Brain pericyte (primary cell): ENCODE results near the gene ODAD4.

Source experiments
- DNase-seq: peaks from one replicate; pipeline ENCODE4 v3.0.0-alpha.2; 2012; ENCODE audit warnings: low read depth, low spot score

The ODAD4 gene

DNA sequence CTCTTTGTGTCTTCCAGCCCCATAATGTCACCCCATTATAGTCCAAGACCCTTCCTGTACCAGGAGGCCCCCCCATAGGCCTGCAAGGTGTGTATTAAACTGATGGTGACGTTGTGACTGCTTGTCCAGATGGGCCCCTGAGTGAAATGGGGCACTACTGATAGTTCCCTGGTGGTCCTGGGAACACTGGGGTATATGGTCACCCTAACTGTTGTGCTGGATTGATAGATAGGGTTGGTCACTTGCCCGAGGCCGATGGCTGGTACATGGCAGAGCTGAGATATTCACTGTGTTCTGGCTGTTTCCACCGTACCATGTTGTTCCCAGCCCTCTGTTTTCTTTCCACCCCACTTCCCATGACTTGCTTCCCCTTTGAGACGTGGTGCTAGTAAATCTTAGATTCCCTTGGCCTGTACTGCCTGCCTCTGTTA lies 40.5 kb downstream of the ODAD4 start:
- no peak for DNase-seq

DNA sequence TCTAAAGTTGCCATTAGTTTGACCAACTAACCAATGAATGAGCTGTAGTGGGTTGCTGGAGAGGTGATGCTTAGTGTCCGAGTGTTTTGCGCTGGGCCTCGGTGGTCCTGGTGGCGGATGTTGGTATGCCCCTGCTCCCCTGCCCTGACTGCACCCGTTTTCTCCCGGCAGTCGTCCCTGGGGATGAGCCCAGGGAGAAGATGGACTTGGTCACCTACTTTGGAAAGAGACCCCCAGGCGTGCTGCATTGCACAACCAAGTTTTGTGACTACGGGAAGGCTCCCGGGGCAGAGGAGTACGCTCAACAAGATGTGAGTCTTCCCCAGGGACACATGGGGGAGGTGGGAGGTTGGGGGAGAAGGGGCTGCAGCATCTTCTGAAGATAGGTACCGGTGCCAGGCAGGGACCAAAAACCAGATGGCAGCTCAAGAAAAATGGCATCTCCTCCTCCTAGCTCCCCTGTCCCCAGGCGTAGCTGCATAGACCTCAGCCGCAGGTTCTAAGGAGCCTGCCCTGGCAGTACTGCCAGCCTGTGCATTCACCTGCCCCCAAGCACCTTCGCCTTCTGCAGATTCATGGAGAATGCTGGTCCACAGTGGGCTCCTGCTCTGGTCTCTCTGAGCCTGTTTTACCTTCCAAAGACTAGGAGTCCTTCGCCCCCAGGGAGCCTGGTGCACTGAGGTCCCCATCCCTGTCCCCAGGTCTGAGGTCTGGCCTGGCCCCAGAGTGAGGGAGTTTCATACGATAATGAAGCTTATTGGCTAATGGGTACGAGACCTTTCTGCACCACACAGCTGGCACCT lies 41.5 kb downstream of the ODAD4 start:
- DNase-seq, result no peak

DNA sequence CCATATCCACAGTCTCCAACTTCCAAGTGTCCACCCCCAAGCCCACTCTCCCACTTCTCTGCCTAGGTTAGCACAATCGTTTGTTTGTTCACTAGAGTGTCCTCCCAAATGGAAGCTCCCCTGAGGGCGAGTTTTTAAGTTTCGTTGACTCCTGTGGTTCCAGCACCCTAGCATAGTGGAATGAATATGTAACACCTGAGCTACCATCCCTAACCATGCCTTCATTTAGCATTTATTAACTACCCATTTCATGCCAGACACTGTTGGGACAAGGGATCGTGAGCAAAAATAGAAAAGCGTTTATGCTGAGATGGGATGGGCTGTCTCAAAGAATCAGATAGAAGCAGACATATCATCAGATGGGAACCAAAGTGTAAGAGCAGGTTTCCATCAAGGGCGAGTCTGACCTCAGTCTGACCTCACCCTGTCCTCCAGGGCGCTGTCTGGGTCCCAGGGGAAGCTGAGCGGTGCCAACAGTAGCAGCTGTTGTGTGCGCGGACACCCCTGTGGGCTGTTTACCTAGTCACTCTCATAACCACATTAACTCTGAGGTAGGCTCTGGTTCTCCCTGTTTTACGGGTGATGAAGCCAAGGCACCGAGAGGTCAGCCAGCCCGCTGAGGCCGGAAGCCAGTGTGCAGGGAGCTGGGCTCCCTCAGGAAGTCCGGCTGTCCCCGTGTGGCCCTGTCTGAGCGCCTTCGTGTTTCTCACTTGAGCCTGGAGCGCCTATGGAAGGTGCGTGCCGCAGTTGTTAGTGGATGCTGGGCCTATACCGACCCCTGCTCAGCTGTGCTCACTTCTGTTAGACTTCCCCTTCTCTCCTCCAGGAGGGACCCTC lies 42.4 kb downstream of the ODAD4 start:
- DNase-seq, result no peak

DNA sequence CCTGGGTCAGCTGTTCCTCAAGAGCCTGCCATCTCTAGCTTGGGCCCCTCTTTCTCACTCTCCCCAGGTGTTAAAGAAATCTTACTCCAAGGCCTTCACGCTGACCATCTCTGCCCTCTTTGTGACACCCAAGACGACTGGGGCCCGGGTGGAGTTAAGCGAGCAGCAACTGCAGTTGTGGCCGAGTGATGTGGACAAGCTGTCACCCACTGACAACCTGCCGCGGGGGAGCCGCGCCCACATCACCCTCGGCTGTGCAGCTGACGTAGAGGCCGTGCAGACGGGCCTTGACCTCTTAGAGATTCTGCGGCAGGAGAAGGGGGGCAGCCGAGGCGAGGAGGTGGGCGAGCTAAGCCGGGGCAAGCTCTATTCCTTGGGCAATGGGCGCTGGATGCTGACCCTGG lies 43.0 kb downstream of the ODAD4 start:
- DNase-seq, result no peak

DNA sequence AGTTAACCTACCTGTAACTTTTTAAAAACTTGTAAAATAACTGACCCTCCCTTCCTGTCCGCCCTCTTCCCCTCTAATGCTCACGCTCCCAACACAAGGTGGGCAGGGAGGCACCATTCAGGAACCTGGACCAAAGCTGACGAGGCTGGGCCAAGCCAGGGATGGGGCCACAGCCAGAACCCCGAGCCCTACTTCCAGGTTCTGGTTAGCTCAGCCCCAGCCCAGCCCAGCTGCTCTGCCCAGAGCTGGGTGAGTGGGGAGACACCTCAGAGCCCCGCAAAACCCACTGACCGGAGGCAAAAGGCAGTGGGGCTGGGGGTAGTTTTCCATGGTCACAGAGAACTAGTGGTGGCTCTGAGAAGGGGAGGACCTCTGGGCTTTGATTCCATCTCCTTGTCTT lies 43.6 kb downstream of the ODAD4 start:
- DNase-seq, result no peak

DNA sequence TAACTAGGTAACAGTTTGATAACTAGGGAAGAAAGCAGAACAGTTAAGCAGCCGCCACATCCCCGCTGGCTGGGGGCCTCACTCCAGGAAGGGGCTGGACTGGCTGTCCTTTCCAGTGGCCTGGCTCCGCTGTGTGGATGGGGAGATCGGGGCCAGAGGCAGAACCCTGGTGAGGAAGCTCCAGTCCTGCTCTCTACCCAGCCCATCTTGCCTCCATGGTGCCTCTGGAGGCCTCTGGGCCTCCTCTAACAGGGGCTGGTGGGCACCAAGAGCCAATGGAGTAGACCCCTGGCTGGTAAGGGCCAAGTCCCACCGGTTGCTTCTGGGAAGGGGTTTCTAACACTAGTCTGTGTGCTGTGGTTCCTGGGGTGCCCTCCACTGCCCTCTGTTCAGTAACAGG lies 44.2 kb downstream of the ODAD4 start:
- no peak for DNase-seq

DNA sequence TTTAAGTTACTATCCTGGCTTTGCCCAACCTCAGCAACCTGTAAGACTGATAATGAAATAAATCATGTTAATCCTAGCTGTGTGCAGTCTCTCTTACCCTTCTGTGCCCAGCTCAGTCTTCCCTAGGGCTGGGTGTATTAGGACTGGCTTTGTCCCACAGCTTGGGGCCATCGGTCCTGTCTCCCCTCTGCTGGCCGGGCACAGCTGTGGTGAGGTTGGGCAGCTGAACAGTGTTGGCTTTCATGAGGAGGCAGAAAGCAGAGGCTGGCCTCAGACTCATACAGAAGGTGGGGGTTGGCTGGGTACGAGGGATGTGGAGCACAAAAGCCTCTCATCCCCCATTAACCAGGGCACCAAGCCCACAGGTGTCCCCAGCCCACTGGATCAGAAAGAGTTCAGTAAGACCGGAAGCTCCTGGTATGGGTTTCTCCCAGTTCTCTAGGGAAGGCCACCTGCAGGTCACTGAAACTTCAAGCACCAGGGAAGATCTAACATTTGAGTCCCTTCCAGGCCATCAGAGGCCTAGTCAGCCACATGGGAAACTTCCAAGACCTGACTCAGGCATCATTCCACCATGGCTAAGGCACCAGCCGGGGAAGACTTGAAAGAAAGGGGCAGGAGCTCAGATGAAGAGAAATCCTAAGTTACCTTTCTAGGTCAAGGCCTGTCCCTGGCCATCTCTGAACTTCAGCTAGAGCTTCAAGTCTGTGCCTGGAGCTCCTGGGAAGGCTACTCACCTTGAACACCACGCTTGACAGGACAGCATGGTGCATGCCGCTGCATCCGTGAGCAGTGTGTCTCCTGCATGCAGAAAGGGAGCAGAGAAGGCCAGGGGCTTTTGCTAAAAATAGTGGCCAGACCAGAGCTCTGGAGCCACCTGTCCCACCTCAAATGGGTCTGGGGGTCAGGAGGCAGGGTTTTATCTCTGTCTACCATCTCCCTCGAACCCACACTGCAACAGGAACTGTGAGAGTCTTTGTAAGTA lies 45.0 kb downstream of the ODAD4 start:
- DNase-seq, result no peak

DNA sequence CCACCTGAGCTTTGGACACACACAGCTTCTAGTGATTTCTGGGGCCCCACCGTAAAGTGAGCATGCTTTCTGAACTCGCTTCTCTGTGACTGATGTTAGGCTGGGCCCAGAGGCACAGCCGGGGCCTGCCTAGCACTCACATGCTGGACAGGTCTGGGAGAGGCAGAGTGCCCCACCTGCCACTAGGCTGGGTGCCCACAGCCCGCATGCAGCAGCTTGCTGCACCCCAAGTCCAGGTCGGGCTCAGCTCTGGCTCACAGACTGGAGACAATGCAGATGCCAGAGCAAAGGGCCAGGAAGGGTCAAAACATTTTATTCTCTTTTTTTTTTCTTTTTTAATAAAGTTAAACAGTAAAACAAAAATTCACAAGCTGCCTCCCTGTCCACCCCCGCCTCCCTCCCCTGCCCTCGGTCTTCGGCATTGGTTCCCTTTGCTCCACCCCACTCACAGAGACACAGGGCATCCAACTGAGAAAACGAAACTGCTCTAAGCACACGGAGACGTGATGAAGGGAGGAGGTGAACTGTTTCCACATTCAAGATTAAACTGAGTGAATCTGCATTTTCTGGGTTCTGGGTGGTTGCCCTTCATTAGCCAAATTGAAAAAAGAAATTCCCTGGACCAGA lies 45.8 kb downstream of the ODAD4 start:
- DNase-seq, result no peak

DNA sequence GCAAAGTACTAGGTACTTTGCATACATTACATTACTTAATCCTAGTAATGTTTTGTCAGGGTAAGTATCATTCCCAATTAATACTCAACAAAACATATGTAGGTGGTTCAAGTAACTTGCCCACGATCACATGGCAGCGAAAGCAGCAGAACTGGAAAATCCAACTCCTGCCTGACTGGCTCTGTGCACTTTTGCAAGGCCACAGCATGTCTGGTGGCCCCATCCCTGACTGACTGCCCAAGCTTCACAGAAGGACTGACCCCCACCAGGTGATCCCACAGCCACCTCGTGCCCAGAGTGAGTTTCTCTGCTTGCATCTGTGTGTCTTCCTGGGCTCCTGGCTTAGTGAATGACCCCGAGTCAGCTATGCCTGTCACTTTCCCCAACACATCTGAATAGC lies 47.6 kb downstream of the ODAD4 start:
- DNase-seq, result no peak

DNA sequence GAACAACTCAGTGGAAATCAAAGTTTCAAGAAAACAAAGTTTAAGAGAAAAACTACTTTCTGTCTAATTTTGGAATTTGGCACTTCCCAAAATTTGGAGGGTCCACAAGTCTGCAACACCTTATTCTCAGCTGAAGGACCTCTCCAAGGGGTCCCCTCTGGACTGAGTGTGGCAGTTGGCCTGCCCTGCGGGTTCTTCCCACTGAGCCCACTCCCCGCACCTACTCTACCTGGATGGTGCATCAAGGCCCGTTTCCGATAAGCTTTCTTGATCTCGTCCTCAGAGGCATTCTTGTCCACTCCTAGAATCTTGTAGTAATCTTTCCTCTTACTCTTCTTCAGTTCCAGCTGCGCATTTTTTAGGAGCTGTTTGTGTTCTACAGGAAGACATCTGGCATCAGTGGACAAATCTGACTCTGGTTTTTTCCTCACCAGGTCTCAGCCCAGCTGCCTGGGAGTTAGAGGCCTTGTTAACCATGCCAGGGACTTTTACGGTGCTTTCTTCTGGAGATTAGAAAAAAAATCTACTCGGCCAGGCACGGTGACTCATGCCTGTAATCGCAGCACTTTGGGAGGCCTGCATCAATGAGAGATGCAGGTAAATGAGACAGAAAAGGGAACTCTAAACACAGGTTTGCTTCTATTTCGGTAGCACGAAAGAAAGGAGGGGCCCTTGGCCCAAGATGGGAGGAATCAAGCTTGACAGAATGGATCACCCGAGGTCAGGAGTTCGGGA lies 51.8 kb downstream of the ODAD4 start:
- DNase-seq, result no peak

DNA sequence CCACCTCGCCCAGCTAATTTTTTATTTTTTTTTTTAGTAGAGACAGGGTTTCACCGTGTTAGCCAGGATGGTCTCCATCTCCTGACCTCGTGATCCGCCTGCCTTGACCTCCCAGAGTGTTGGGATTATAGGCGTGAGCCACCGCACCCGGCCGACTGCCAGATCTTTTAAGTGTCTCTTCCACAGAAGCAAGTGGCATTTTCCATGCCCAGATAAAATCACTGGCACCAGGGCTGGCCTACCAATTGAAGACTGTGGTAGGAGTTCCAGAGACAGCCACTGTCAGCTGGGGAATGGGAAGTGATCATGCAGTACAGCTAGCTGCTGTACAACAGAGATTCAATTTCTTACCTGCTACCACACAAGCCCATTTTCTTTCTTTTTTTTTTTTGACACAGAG lies 54.0 kb downstream of the ODAD4 start:
- no peak for DNase-seq

DNA sequence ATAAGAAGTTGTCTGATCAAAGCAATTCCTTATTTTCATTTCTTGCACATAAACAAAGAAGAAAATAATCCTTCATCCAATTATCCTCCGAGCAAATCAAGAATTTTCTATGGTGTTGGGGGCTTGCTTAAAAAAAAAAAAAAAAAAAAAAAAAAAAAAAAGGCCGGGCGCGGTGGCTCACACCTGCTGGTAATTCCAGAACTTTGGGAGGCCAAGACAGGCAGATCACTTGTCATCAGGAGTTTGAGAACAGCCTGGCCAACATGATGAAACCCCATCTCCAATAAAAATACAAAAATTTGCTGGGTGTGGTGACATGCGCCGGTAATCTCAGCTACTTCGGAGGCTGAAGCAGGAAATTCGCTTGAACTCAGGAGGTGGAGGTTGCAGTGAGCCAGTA lies 55.5 kb downstream of the ODAD4 start:
- DNase-seq, result no peak

DNA sequence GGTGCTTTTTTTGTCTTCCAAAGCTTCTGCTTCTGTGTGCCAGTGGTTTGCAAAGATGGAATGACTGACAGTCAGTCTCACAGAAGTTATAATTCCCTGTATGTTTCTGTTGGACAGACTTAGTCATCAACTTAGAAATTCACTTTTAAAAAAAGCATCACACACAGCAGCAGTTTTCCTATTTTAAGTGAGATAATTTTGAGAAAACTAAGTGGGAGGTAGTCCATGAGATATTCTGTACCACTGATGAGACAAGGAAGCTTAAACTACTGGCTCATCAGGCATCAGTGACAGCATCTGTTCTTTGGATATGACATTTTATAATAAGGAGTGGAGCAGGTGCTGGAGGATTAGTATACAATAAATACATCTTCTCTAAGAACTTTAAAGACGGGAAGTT lies 56.2 kb downstream of the ODAD4 start:
- DNase-seq, result no peak

DNA sequence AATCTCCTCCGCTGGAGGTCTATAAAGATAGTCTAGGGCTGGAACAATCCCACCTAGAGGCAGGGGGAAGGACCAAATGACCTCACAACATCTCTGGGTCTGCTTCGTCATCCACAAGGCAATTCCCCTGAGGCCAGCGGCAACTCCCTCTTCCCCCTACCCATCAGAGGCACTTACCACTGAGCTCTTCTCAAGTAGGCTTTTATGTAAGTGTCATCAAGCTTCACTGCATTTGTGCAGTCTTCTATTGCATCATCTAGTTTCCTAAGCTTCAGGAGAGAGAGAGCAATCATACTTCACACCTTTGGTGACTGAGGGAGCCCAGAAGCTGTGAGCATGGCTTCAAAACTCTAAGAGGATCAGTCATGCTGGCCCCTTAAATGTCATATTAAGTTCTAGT lies 57.2 kb downstream of the ODAD4 start:
- DNase-seq, result no peak

DNA sequence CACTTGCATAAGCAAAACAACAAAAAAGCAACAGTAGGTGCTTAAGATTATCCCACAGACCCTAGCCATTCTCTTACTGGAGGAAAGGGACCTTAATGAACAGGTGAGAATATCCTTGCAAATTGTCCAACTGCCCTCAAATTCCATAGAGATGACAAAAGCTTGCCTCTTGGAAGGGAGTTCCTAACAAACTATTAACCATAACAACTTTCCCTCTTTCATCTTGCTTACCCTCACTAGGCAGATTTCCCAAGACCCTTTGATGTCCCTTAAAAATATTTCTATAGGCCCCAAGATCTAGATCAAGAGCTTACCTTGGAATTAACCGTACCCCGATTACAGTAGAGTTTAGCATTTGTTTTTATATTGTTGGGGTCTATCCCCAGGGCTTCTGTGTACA lies 58.0 kb downstream of the ODAD4 start:
- no peak for DNase-seq

DNA sequence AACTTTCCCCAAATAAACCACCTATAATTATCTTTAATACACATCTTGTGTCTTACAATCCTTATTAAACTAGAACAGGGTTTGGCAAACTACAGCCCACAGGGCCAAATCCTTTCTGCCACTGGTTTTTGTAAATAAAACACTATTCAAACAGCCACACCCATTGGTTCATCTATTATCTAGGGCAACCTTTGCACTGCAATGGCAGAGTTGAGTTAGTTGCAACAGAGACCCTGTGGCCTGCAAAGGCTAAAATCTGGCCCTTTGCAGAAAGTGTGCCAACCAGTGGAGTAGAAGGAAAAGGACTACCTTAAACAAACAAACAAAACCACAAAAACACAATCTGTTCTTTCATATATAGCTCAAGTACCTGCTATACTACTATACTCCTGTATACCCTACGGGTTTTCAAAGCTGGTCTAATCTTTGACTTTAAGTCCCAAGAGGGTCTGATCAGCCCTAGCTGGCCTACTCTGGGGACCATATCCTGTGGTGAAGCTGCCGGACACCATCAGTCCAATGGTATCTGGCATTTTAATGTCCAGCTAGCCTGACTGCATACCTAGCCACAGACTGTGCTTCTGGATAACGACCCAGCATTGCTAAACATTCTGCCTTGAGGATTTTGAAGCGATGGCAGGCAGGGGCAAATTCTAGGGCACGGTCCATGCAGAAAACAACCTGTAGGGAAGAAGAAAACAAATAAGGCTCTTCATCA lies 59.4 kb downstream of the ODAD4 start:
- no peak for DNase-seq

DNA sequence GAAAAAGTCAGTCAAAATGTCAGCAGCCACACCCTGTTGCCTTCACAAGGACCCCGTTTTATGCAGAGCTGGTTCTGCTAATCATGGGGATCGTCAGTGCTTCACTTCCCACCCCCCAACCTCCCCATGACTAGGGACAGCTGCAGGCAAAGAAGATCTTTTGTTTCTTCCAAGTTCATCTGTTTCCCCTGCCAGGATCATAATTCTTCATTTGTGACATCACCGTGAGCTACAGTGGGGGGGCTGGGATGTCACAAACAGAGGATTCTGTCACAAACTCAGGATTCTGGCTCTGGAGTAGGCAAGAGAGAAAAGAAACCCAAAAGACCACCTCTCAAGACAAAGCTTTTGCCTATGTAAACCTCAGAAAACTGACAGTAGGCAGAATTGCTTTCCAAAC lies 62.2 kb downstream of the ODAD4 start:
- DNase-seq, result no peak

DNA sequence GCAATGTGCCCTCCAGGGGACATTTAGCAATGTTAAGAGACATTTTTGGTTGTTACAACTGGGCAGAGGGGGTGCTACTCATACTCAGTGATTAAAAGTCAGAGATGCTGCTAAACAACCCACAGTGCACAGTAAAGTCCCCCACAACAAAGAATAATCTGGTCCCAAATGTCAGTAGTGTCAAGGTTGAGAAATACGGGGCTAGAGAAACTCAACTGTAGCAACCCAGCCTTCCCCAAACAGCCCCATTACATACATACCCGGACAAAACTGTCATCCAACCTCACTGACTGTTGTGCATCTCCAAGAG lies 66.4 kb downstream of the ODAD4 start:
- DNase-seq, result no peak

DNA sequence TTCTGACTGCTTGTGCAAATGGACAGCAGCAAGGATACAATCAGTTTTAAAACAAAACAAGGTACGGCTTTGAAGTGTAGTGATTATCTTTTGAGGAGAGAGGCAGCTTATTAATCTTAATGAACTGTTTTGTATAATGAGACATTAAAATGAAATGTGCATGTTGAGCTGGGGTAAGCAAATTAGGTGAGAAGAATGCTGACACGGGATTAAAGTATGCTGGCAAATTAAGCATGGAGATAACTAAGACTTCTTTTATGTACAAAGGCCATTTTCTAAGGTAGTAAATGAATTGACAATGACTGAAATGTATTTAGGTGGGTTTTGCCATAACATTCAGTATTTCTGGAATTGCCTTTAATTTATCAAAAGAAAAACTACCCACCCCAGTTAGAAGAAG lies 68.1 kb downstream of the ODAD4 start:
- no peak for DNase-seq

DNA sequence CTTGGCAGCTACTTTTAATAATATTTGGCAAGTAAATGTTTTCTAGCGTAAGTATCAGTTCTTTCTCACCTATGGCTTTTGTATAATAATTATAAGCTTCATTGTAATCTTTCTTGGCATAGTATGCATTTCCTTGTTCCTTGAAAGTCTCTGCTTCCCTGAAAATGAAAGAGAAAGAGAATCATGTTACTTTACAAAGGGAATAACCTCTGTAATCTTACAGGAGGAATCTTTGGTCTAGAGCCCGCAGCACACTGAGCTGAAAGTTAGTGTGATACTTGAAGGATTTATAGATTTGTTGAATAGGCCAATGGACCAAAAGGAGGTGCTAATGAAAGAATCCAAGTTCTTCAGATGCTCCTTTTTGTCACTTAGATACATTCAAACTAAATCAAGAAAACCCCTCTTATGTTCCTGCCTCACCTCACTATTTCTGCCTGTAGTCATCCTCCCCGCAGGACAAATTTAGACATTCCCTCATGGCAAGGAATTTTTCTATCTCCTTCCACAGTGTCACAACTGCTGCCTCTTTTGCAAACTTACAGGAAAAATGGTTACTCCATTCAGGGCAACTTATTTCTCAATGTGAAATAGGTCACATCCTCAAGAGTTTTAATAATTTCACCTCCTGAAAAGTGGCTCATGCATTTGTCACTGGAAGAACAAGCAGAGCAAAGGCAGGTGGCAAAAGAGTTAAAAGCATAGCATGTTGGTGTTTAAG lies 70.2 kb downstream of the ODAD4 start:
- DNase-seq, result no peak
